PC-9 (cell line): ENCODE results near the gene SRPK2.

ENCODE experiments used
- EZH2 ChIP-seq: fragments of 200-600 bp; sonication (generic); IDR thresholded peaks from 2 replicates; pipeline ENCODE4 v1.8.0; 2017; ENCODE audit warnings: antibody characterized with exemption, low read depth
- TF ChIP-seq, protein P1 (sequence below): fragments of 200-600 bp; sonication (generic); conservative IDR thresholded peaks from 2 replicates; pipeline ENCODE4 v1.6.1; 2017; ENCODE audit warnings: mixed run types, antibody characterized with exemption, mild to moderate bottlenecking, moderate library complexity

DNA sequence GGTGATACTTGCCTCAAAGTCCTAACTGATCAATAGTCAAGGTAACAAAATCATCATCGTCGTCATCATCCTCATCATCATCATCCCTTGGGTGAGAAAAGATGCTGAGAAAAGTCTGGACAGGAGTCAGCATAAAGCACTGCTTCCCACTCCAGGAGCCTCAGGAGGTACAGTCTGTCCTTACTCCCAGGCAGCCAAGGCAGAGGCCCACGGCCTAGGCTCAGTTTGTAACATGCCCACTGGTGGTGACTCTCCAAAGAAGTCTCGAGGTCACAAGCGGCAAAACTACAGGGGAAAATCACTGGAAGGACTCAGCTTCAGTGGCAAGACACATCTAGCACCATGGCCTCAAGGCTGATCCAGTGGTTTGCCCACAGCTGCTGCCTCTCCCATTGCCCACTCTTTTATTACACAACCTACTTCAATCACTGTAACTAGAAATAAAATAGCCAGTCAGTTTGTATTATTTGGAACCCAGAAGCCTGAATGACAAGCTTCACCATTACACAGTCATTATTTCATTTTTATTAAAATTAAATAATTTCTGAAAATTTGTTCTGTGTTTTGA is 150.4 kb downstream of the SRPK2 start:
- no peak for TF ChIP-seq EZH2
- TF ChIP-seq, protein P1, sequence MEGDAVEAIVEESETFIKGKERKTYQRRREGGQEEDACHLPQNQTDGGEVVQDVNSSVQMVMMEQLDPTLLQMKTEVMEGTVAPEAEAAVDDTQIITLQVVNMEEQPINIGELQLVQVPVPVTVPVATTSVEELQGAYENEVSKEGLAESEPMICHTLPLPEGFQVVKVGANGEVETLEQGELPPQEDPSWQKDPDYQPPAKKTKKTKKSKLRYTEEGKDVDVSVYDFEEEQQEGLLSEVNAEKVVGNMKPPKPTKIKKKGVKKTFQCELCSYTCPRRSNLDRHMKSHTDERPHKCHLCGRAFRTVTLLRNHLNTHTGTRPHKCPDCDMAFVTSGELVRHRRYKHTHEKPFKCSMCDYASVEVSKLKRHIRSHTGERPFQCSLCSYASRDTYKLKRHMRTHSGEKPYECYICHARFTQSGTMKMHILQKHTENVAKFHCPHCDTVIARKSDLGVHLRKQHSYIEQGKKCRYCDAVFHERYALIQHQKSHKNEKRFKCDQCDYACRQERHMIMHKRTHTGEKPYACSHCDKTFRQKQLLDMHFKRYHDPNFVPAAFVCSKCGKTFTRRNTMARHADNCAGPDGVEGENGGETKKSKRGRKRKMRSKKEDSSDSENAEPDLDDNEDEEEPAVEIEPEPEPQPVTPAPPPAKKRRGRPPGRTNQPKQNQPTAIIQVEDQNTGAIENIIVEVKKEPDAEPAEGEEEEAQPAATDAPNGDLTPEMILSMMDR = no peak
